ENCODE data around the gene KCNH2. TPM values are rescaled to one million over a fixed set of nuclear protein-coding genes. Genes with fewer than 3 reads are reported as not detected.

Gene KCNH2
- total RNA-seq, 1 experiment from 2014 or later, result 1.8 TPM

- POLR2A ChIA-PET, result no interaction called here
- peaks cover 3% of the 10 kb centered on the region for H3K4me1 ChIP-seq (ENCODE audit: control insufficient read depth, insufficient read depth, low read length)
Measured at GRCh38 chr7:150965273-150965830, 12.8 kb downstream of the KCNH2 start.

GRCh38 chr7:150964593-150965111 is 13.5 kb downstream of the KCNH2 start:
- intact Hi-C loops (cut with micrococcal nuclease; ENCODE audit: unreplicated experiment) (loop anchor here (5.0 kb wide), 1 partner anchor 53 kb away; no protein-coding TSS in a partner anchor), in situ Hi-C loops (cut with HindIII; ENCODE audit: low pct_unique_long_range_greater_than_20kb, low sequenced_read_pairs) (no loop called here)
- ChIA-PET POLR2A (no interaction called here), CTCF (interaction anchor here (0.7 to 1.4 kb wide), 2 partner anchors 16 to 46 kb away, joined by 4 to 5 read pairs; no protein-coding TSS in a partner anchor)
- TF ChIP-seq POLR2AphosphoS5 (IDR thresholded peaks at IDR 0.05; ENCODE audit: low read depth, low read length) (no peak), TCF7L2 (IDR thresholded peaks at IDR 0.05; ENCODE audit: low read depth, low read length) (no peak), SIN3A (IDR thresholded peaks at IDR 0.05; ENCODE audit: borderline replicate concordance, insufficient read depth, low read depth, low read length) (no peak), CTCF (IDR thresholded peaks at IDR 0.05) (no peak), REST (IDR thresholded peaks at IDR 0.05; ENCODE audit: insufficient read depth in 1 of 2, low read depth in 2 of 2, low read length in 1 of 2) (no peak)
- no peak overlapping the region for H3K4me3 ChIP-seq (ENCODE audit: low read depth in 2 of 2, low read length in 2 of 2)
- ATAC-seq, result peak; percentile 22; the same call in 1 of the 2 replicates
- no peak overlapping the region for H3K27ac ChIP-seq (ENCODE audit: low read length)
- DNase-seq (ENCODE audit: low read depth, low spot score), result no peak
- H3K27me3 ChIP-seq (ENCODE audit: control insufficient read depth, insufficient read depth, low read length), result no peaks in the 10 kb centered on the region
- H3K36me3 ChIP-seq (ENCODE audit: control insufficient read depth, insufficient read depth, low read length), result no peaks in the 10 kb centered on the region
- BruUV-seq (replicated peaks), result no TSS peak
- H3K4me1 ChIP-seq (ENCODE audit: control insufficient read depth, insufficient read depth, low read length), result peaks cover 3% of the 10 kb centered on the region
- no peaks in the 10 kb centered on the region for H3K9me3 ChIP-seq (ENCODE audit: control insufficient read depth, insufficient read depth, low read depth, low read length)

More at GRCh38 chr7:150965273-150965830, 12.8 kb downstream of the KCNH2 start:
- in situ Hi-C loops (cut with HindIII; ENCODE audit: low pct_unique_long_range_greater_than_20kb, low sequenced_read_pairs), result no loop called here
- no peak overlapping the region for H3K4me3 ChIP-seq (ENCODE audit: low read depth in 2 of 2, low read length in 2 of 2)
- no peak for DNase-seq (ENCODE audit: low read depth, low spot score)
- H3K27ac ChIP-seq (ENCODE audit: low read length), result no peak overlapping the region
- no peaks in the 10 kb centered on the region for H3K36me3 ChIP-seq (ENCODE audit: control insufficient read depth, insufficient read depth, low read length)
- no peaks in the 10 kb centered on the region for H3K9me3 ChIP-seq (ENCODE audit: control insufficient read depth, insufficient read depth, low read depth, low read length)
- intact Hi-C loops (cut with micrococcal nuclease; ENCODE audit: unreplicated experiment), result no loop called here
- TF ChIP-seq REST (IDR thresholded peaks at IDR 0.05; ENCODE audit: insufficient read depth in 1 of 2, low read depth in 2 of 2, low read length in 1 of 2), result no peak
- TF ChIP-seq TCF7L2 (IDR thresholded peaks at IDR 0.05; ENCODE audit: low read depth, low read length), result no peak
- no peak for TF ChIP-seq CTCF (IDR thresholded peaks at IDR 0.05)
- TF ChIP-seq POLR2AphosphoS5 (IDR thresholded peaks at IDR 0.05; ENCODE audit: low read depth, low read length), result no peak
- no peak for TF ChIP-seq SIN3A (IDR thresholded peaks at IDR 0.05; ENCODE audit: borderline replicate concordance, insufficient read depth, low read depth, low read length)
- BruUV-seq (replicated peaks), result no TSS peak
- ATAC-seq, result no peak
- H3K27me3 ChIP-seq (ENCODE audit: control insufficient read depth, insufficient read depth, low read length), result no peaks in the 10 kb centered on the region
- CTCF ChIA-PET, result interaction anchor here (1.4 kb wide), 1 partner anchor 45 kb away, joined by 5 read pairs; no protein-coding TSS in a partner anchor
